Glomerular visceral epithelial cell (primary cell): ENCODE results near the gene ZSCAN22.
A peak's percentile ranks its signal among the peaks of the same experiment; 100 is the strongest.
"Not testable (repeated sequence)": the region's sequence is repeated elsewhere in the genome, so short reads cannot be mapped to it uniquely, and the experiment has no call there.

Experiments used
- DNase-seq: peaks from one replicate; pipeline ENCODE4 v3.0.0-alpha.2; 2016; ENCODE audit errors: extremely low spot score

The ZSCAN22 gene

DNA sequence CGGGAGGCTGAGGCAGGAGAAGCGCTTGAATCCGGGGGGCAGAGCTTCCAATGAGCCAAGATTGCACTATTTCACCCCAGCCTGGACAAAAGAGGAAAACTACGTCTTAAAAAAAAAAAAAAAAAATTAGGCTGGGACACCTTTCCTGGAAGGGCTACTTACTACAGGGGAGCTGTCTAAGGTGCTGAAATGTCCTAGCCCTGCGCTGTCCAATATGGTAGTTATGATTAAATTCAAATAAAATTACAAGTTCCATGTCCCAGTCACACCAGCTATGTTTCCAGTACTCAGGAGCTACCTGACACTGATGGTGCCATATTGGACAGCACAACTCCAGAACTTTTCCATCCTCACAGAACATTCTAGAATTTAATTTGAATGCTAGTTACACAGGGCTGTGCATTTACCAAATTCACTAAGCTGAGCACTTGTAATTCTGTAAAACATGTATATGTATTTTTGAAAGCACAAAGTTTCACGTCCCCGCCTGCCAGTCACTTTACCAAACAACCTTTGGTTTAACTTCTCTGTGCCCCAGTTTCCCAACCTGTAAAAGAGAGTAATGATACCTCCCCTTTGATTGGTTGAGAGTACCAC, 9.2 kb upstream of the ZSCAN22 start:
- DNase-seq: peak; percentile 50

DNA sequence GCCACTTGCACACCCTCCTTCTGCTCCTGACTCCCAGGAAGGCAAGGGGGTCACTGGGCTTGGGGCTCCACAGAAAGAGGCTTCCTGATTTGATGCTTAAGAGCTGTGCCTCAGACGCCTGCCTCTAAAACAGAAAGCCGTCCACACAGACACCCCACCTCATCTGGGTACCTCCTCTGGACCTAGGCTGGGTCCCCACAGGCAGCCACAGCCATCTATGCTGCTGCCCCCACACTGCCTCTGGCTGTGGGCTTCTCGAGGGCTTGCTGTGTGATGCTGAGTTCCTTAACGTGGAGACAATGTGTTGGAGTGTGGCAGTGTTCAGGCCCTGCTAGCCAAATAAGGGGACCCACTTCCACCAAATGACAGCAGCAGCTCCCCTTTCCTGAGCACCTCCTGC, 8.5 kb upstream of the ZSCAN22 start:
- DNase-seq: no peak

DNA sequence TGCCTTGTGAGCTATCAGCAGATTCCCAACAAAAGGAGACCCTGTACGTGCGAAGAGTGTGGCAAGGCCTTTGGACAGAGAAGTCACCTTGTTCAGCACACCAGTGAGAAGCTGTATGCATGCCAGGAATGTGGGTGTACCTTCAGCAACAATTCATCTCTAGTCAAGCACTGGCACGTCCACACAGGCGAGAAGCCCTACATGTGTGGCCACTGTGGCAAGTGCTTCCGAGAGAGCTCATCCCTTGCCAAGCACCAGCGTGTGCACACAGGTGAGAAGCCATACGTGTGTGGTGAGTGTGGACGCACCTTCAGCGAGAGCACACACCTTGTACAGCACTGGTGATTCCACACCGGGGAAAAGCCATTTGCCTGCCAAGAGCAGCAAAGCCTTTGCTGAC, 7.6 kb upstream of the ZSCAN22 start:
- DNase-seq: no peak

DNA sequence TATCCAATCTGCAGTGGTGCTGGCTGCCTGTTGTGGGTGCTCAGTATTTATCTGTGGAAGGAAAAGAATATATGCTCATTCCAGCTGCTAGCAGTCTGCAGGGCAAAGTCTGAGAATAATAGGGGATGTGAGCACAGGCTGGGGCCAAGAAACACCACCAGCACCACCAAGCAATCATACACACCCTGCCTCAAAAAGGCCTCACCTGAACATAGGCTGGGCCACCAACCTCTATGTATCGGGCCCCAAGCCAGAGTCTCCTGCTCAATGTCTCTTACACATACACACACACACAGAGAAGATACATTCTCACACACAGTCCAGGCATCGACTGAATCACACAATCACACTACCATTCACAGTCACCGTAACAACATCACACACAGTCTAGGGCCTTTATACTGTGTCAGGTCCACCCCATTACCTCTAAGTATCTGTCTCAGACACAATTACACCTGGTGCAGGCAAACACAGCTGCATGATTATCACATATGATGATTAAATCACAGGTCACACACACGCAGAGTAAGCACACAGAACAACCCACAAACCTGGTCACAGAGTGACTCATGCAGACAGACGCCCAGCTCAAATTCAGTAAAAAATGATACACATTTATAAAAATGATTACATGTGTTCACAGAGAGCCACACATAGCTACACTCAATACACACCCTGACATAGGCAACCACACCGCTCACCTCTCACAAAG, 1.3 kb upstream of the ZSCAN22 start:
- peak; percentile 25 for DNase-seq

DNA sequence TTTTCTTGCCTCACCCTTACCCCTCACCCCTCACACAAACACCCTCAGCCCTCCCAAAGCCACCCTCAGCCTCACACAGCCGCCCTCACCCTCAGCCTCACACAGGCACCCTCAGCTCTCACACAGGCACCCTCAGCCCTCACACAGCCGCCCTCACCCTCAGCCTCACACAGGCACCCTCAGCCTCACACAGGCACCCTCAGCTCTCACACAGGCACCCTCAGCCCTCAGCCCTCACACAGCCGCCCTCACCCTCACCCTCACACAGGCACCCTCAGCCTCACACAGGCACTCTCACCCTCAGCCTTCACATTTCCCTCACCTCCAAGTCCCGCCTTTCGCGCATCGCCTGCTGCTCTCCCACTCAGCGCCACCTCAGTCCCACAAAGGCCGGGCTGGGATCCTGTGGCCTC, 287 bp upstream of the ZSCAN22 start:
- no peak for DNase-seq

DNA sequence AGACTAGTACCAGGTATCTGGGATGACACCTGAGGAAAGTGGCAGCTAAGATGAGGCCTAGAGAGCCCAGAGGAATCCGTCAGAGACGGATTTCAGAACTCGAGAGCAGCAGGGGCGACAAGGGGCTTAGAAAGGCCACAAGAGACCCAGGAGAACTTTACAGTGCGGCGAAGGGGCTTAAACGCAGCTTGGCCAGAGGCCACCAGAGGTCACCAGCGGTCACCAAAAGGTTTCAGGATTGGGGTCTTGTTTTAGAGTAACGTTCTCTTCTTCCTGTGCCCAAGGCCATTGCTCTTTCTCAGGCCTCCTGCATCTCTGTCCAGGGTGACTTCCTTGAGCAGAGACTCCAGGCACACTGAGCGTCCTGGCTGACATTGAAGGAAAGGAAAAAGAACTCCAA, 2.2 kb downstream of the ZSCAN22 start:
- DNase-seq: no peak

DNA sequence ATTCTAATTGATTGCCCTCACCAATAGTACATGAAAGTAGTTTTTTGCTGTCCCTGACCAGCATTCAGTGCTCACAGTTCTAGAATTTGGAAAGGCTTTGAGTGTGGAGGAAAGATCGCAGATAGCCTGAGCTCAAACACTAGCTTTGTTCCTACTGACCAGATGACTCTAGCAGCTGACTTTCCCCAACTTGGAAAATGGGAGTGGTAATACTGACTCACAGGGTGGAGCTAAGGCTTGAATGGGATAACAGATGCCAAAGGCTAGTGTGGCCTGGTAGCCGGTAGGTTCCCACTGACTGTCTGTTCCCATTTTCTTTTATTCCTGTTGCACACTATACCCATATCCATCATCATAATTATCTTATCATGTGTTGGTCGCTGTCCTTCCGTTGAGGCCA, 3.7 kb downstream of the ZSCAN22 start:
- no peak for DNase-seq

DNA sequence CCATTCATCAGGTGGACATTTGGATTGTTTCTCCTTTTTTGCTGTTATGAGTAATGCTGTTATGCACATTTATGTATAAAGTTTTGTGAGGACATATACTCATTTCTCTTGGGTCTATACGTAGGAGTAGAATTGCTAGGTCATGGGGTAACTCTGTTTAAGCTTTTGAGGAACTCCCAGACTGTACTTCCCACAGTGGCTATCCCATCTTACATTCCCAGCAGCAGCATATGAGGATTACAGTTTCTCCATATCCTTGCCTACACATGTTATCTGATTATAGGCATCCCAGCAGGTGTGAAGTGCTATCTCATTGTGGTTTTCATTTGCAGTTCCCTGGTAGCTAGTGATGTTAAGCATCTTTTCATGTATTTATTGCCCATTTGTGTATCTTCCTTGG, 5.9 kb downstream of the ZSCAN22 start:
- no peak for DNase-seq

DNA sequence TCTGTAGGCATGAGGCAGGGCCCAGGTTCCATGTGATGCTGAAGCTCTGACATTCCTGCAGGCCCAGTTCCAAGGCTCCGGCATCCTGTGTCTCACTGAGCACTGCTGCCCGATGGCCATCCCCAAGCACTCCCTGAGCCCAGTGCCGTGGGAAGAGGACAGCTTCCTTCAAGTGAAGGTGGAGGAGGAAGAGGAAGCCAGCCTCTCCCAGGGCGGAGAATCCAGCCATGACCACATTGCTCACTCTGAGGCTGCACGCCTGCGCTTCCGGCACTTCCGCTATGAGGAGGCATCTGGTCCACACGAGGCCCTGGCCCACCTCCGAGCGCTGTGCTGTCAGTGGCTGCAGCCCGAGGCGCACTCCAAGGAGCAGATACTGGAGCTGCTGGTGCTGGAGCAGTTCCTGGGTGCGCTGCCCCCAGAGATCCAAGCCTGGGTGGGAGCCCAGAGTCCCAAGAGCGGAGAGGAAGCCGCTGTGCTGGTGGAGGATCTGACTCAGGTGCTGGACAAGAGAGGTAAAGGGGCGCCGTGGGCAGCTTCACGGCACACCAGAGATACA, 8.0 kb downstream of the ZSCAN22 start:
- no peak for DNase-seq

DNA sequence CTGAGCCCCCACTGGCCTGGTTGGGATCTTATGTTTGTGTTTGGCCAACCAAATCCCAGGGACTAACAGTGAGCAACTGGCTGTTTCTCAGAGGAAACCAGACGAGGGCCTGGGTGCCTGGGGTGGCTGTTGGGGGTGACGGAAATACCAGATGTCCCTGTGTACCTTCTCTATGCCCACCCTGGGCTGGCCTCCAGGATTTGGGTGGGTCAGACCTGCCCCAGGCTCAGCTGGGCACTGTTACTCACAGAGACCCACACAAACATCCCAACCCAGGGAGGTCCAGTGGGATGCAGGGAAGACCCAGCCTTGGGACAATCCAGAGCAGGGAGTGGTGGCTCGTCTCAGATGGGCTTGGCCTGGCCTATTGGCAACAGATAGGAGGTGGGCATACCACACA, 8.8 kb downstream of the ZSCAN22 start:
- DNase-seq: no peak

DNA sequence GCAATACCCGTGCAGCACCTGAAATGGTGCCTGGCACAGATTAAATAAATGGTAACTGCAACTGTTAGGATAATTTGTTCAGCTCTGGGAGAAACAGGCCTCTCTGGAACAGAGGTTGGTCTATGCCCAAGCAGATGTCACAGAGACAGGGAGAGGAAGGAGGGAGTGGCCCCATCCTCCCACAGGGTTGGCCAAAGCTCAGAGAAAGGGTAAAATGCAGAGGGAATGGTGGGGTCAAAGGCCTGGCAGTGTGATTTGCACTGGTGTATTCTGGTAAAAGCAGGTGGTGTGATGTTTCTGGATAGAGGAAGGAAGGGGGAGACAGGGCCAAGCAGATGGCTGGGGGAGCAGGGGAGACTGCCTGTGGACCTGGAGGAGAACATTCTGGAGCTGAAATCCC, 9.4 kb downstream of the ZSCAN22 start:
- no peak for DNase-seq

DNA sequence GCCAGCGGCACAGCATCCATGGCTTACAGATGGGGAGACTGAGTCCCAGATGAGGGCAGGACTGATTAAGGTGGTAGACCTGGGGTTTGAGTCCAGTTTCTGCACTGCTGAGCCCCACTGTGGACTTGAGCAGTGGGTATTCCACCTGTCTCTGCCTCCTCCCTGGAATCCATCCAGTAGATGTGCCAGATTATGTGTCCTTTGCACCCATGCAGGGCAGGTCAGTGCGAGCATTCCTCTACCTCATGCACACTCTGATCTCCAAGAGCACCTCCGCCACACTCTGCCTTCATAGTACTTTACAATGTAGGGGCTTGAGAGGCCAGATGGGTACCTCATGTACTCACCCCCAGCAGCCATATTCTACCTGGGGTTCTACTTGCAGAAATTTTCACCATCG, 10.0 kb downstream of the ZSCAN22 start:
- DNase-seq: no peak

DNA sequence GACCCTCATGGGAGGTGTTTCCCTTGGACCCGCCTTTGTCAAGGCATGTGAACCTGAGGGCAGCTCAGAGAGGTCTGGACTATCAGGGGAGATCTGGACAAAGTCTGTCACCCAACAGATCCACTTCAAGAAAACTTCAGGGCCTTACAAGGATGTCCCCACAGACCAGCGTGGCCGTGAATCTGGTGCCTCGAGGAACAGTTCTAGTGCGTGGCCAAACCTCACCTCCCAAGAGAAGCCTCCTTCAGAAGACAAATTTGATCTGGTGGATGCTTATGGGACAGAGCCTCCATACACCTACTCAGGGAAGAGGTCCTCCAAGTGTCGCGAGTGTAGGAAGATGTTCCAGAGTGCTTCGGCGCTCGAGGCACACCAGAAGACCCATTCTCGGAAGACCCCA, 11.5 kb downstream of the ZSCAN22 start:
- DNase-seq: no peak

DNA sequence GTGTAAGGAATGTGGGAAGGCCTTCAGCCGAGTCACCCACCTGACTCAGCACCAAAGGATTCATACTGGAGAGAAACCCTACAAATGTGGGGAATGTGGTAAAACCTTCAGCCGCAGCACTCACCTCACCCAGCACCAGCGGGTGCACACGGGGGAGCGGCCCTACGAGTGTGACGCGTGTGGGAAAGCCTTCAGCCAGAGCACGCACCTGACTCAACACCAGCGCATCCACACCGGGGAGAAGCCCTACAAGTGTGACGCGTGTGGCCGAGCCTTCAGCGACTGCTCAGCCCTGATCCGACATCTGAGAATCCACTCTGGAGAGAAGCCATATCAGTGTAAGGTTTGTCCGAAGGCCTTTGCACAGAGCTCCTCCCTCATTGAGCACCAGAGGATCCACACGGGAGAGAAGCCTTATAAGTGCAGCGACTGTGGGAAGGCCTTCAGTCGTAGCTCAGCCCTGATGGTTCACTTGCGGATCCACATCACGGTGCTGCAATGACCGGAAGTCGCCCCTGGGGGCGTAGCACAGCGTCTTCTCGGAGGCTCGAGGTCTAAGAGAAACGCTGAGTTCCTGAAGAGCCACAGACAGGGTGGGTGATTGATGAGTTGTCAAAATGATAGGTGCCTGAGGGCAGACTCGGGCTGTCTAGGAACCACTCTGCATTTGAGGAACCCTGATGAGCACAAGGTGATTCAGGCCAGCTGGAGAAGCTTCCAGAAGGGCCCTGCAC, 12.2 kb downstream of the ZSCAN22 start:
- no peak for DNase-seq

DNA sequence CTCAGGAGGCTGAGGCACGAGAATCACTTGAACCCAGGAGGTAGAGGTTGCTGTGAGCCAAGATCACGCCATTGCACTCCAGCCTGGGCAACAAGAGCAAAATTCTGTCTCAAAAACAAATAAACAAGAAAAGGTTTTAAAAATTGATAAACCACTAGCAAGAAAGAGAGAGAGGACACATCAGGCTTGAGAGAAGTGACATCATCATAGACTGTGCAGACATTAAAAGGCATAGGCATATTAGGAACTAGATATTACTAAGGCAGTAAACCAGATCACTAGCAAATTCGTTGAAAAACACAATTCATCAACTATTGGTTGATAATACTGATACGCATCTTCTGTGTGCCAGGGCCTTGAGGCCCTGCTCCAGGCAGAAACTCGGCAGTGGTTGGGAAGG, 18.8 kb downstream of the ZSCAN22 start:
- DNase-seq: no peak

DNA sequence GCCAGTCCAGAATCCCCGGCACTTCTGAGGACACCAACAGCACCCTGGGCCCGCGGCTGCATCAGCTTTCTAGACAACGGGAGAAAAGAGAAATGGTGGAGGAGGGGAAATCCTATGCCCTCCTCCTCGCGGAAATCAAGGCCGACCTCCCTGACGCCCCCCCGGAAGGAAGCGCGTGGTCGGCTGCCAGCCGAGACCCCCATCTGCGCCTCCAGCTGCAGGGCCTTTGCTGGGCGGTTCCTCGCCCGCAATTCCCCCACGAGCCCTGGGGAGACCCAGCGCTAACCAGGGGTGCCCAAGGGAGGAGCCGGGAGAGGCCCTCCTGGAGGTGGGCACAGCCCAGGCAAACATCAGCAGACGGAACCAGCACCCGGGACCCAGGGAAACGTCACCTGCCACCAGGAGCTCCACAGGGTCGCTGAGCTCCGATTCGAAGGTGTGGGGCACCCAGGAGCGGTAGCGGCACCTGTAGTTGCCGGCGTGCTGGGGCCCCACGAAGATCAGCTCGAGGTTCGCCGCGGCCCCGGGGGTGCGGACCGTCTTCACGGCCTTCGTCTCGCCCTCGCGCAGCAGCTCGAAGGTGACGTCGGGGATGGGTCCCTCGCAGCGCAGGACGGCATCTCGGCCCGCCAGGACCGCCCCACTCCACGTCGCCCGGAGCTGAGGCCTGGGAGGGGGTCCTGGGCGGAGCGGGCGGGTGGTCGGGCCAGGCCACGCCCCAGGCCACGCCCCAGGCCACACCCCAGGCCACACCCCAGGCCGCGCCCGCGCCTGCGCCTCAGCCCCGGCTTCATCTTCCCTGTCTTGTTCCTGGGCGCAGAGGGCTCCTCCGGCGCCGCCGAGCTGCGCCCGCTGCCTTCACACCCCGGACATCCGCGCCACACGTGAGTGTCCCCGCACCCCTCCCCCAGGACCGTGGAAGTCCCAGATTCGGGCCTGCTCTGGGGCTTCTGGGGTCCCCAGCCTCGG, 20.5 kb downstream of the ZSCAN22 start:
- DNase-seq: peak; percentile 87

DNA sequence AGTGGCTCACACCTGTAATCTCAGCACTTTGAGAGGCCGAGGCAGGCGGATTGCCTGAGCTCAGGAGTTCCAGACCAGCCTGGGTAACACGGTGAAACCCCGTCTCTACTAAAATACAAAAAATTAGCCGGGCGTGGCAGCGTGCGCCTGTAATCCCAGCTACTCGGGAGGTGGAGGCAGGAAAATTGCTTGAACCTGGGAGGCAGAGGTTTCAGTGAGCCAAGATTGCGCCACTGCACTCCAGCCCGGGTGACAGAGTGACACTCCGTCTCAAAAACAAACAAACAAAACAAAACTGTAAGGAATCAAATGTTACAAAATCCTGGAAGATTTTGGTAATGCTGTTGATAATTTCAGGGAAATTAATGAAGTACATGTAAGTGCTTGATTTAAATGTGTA, 21.3 kb downstream of the ZSCAN22 start:
- not testable (repeated sequence) for DNase-seq

DNA sequence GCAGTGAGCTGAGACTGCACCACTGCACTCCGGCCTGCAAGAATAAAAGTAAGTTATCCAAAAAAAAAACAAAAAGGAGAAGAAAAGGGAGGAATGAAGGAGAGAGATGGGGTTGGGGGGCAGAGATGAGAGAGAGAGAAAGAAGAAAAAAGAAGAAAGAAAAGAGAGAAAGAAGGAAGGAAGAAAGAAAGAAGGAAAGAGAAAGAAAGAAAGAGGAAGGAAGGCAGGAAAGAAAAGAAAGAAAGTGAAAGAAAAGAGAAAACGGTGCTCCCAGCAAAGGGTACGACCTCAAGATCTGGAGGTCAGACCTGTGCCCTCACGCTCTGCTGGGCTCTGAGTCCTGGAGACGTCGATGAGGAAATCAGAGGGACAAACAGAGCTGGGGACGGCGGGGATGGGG, 22.8 kb downstream of the ZSCAN22 start:
- no peak for DNase-seq

DNA sequence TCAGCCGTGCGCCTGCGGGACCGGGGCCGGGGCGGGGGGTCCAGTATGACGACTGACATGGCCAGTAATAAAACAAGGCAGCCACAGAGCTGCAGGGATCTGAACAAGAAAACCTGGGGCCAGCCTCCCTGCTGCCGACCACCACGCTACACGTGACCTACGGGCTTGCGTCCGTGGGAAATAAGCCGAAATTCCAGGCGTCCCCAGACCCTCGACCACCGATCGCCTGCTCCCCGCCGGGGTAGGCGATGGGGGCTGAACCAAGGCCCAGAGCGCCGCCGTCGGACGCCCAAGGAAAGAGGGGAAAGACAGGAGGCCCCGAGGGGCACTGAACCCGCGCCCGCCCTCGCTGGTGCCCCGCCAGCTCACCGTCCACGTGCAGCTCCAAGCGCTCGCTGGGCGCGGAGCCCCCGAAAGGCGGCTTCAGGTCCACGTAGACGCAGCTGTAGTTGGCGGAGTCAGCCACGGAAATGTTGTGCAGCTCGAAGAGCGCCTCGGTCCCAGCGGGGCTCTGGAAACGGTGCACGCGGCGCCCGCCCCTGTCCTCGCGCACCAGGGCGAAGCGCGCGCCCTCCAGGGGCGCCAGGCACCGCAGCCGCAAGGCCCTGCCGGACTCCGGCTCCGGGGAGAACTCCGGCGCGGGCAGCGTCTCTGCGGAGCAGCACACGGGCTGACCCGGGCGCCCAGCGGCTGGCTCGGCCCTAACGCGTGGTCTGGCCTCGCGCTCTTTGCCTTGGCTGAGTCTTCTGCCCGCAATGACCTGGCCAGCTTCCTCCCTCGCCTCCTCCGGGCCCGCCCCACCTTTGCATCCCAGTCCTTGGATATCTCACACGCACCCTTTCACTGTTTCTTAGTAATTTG, 23.4 kb downstream of the ZSCAN22 start:
- no peak for DNase-seq

DNA sequence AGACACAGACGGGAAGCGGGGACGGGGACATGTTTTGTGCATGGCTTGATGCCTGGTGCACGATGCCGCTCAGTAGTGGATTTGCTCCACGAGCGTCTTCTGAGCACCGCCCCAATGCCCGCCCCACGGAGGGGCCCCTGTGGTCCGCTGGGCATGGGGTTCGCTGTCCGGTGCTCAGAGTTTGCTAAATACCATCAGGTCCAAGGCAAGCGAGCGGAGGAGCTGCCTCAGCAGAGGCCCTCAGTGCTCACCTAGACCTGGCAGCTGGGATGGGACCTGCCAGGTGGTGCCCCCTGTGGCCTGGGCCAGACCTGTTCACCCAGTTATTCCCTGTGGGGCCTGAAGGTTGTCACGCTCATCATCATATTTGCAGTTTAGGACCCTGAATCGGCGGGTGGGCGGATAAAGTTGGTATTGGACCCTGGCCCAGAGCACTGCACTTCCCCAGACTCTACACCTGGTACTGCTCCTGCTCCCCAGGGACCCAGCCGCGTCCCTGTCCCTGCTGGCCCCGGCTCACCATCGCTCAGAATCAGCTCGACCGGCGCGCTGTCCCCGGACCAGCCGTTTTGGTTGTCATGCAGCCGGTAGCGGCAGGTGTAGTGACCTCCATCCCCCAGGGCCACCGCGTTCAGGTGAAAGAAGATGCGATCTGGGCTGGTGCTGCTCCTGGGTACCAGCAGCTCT, 24.2 kb downstream of the ZSCAN22 start:
- no peak for DNase-seq
